HepG2 (cell line): ENCODE results near the gene FYB1.

ENCODE experiments used
- ATF3 ChIP-seq: sonication (generic); formaldehyde crosslinking; IDR thresholded peaks from 2 replicates; pipeline ENCODE4 v1.4.0; 2020; ENCODE audit warnings: missing genetic modification reagents
- CTCF ChIP-seq: sonication (generic); formaldehyde crosslinking; IDR thresholded peaks from 2 replicates; pipeline ENCODE4 v1.5.0; 2020; ENCODE audit warnings: mild to moderate bottlenecking, missing genetic modification reagents, moderate library complexity
- IRF9 ChIP-seq: sonication (generic); formaldehyde crosslinking; IDR thresholded peaks from 2 replicates; pipeline ENCODE4 v1.8.0; 2022; ENCODE audit warnings: missing genetic modification reagents, mild to moderate bottlenecking, borderline replicate concordance
- JUND ChIP-seq: sonication (generic); formaldehyde crosslinking; IDR thresholded peaks from 2 replicates; pipeline ENCODE4 v1.8.0; 2022; ENCODE audit warnings: mild to moderate bottlenecking, missing genetic modification reagents
- PCBP2 ChIP-seq: fragments of 200-400 bp; formaldehyde crosslinking; optimal IDR thresholded peaks from 2 replicates; pipeline ENCODE3; 2018; ENCODE audit warnings: low read length, low read depth; ENCODE audit not compliant: poor library complexity, severe bottlenecking
- POLR2A ChIP-seq, 2 experiments: IDR thresholded peaks; 2 replicates each; pipeline ENCODE4 v1.6.1; 2011; ENCODE audit warnings: low read depth in 2 of 2, low read length in 2 of 2, mild to moderate bottlenecking in 1 of 2, moderate library complexity in 1 of 2; ENCODE audit not compliant: insufficient read depth in 1 of 2

DNA sequence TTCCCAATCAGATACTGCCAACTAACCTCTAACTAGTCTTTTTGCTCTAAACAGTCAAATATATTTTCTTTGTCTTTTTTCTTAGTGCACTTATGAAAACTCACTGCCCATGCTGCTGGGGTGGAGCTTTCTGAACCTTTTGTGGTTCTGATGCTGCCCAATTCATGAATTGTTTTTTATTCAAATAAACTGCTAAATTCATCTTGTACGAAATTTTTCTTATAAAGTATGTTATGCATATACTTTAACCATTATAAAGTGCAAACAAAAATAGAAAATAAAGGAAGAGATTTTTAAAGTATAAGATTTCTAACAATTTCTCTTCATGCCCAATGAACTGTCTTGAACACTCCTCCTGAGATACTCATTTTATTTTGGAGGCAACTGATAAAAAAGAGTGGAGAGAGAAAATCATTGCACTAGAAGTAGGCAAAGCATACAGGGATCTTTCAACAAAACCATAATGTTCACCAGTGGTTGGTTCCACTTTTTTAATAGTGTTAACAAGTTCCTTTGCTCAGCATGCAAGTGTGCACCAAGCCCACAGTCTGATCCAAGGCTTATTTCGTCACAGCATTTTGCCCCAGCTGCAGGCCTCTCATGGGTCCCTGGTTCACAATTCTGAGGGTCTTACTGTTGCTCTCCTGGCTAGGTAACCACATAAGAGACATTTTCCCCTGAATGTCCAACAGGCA is 6.2 kb upstream of the FYB1 start:
- TF ChIP-seq POLR2A (IDR thresholded peaks at IDR 0.05; ENCODE audit: insufficient read depth in 1 of 2, low read depth in 2 of 2, low read length in 2 of 2) (no peak), ATF3 (CRISPR knock-in tag) (no peak), JUND (no peak), IRF9 (CRISPR knock-in tag) (no peak), CTCF (CRISPR knock-in tag) (no peak), PCBP2 (no peak)
